ENCODE results near the gene AHR. TPM values are rescaled to one million over a fixed set of nuclear protein-coding genes. Genes with fewer than 3 reads are reported as not detected.

The AHR gene
- polyA plus RNA-seq, 12 donors: 12.1 to 82.8 (median 33.3) TPM; not detected in 1

DNA sequence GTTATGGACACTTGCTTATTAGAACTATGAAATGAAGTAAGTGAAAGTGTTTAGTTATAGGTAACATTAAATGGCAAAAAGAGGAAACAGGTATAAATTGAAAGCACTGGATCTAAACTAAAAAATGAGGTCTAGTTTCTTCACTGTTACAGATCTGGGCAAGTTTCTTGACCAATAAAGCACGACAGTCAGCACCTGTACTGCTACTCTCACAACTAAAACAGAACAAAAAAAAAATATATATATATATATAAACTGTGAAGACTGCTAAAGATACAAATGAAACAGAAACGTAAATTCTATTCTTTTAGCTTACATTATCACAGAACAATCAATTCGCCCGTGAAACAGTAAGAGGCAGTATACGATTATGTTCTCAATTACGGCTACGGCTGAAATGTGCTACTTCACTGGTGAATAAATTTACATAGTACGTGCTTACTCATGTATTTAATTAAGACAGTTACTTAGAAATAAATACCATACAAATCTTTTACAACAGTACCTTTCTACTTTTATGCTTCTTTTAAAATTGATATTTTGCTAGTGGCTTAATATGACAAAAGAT is 4.2 kb downstream of the AHR start:
- no peak for DNase-seq

DNA sequence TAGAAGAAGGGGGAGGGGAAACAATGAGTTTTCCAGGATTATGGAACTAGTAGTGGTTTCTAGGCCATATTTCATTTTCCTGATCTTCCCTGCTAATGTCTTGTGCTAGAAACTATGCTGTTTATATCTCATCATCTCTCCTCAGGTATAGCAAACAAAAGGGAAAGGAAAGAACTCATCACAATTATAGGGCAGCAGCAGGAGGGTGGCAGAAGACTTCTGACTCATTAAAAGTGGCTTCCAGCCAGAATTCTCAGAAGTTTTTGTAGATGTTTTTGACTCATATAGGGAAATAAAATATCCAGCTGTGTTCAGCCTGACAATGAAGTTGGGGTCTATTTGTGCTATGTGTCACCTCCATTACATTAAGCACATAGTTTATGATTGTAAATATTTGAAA is 6.5 kb downstream of the AHR start:
- no peak for DNase-seq

DNA sequence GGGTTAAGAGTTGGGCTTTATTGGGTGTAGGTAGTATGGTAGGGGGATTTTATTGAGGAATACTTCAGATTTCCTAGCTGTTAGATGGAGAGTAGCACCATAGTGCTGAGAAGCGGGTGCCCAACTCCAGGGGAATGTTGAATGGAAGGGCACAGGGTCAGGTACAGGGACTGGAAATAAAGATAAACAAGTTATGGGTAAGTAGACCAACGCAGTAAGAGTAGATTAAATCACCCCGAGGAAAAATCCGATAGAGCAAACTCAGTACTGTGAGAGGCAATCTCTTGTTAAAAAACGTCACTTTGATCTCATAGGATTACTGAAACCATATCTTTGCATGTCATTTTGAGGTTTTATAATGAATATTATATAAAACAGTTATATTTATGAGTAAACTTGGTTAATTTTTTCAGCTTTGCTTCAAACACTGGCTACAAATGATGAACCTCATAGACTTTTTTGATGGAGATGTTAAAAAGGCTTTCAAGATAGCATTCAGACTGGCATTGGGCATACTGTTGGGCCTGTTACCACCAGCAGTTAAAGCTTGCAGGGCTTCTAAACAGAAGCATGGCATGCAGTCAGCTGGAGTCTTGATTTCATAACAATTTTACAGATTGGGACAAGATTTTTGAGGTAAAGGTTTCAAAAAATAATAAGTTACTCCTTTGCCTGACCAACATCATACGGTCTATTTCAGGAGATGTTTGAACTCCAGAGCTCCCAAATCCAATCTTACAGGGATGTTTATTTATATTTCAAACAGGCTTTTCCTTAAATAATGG is 7.1 kb downstream of the AHR start:
- DNase-seq: no peak

DNA sequence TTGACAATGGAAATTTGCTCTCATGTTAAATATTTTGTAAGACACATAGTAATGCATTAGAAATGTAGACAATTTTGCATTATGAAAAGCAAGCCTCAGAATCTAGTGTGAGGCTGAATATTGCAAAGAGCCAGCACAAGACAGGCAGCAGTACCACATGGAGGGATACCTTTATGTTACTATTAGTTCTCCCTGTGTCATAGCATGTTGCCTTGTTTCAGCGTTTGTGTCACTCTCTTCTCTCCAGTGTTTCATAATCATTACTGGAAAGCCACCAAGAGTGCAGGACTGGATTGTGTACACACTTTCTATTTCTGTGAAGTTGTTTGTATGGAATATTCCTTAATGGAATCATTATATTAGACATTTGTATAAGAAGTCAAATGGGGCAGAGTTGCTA is 8.5 kb downstream of the AHR start:
- no peak for DNase-seq

DNA sequence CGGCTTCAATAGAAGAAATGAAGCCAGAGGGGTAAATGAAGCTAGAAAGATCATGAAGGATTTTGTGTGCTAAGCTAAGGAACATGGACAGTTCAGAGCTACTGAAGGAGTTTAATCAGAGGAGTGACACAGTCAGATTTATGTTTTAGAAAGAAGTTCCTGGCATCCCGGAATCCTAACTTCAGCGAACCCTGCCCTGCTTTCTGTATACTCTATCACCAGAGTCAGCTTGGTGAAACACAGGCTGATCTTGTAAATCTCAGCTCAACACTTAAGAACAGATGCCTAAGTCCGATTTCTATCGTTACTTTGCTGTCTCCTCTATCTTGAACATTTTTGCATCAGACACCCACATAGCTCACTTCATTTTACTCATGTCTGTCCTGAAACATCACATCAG is 9.1 kb downstream of the AHR start:
- no peak for DNase-seq

DNA sequence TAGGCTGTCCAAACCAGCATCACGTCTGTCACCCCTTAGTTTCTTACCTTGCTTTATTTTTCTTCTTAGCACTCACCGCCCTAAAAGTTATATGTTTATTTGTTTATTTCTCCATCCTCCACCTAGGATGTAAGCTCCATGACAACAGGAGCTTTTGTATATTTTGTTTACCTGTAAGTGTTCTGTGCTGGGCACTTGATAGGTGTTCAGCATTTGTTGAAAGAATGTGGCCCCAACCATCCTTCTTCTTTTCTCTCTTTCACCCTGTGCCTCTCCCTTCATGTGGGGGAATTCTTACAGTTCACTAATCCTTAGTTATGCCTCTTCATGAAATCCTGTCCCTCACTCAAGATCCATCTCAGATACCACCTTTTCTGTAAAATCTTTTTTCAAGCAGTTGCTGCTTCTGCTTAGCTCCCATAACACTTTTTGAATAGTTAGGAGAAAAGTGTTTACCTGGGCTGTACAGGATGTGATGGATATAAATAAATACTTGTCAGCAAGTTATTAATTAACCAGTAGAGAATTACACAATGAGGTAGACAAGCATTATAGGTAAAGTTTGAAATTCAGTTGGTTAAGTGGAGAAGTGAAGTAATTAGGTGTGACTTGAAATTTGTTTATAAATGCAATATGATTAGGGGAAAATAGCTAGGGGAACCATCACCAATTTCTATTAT is 9.7 kb downstream of the AHR start:
- DNase-seq: no peak

DNA sequence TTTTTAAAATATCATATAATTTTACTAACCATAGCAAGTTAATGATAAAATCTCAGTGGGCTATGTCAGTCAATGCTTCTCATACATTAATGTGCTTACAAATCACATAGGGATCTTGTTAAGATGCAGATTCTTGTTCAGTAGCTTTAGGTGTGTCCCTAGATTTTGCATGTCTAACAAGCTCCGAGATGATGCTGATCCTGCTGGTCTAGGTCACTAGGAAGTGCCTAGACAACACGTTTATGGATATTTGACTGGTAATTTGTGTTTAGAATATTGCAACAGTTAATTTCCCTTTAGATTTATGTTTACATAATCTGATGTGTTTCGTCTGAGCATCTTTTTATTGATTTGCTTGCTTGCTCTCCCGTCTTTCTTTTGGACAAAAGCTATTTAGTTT is 12.7 kb downstream of the AHR start:
- no peak for DNase-seq

DNA sequence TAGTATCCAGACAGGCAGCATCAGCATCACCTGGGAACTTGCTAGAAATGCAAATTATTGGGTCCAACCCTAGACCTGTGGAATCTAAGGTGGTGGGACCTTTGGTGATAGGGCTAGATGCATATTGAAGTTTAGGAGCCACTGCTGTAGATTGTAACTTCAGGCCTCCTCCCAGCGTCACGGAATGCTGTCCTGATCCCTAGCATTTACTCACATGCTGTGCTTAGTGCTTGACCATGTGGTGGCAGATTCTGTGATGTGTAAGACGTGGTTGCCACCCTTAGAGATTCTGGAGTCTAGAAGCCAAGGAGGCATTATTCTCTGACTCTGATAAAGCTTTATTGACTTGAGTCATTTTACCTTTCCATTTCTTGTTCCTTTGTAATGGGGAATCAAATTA is 13.5 kb downstream of the AHR start:
- no peak for DNase-seq

DNA sequence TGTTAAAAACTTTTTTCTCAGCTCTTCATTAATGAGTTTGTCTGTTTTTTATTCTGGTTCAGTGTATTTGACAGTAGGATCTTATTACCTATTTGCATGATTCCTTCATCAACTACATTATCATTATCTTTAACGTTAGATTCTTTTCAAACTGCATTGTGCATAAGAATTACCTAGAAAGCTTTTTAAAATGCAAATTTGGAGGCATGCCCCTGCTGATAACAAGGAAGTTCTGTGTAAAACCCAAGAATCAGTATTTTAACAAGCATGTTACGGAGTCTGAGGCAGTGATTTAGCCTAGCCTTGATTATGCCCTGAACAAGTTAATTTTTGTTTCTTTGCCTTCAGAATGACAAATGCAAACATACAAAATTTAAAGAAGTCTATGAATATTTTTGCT is 14.2 kb downstream of the AHR start:
- DNase-seq: no peak

DNA sequence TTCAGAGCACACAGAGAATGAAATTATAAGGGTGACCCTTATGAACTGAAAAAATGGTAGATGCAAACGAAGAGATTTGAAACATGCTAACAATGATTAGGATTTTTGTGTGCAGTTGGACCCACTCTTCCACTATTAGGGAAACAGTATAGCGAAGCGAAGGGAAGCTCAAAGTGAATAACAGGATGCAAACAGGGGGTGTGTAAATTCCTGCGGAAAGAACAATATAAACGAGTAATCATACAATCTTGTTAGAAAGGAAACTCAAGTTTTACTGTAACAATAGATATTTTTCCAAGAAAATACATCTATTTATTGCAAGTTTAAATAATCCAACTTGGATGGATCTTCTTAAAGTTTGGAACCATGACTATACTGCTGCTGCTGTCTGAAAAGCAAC is 14.7 kb downstream of the AHR start:
- no peak for DNase-seq

DNA sequence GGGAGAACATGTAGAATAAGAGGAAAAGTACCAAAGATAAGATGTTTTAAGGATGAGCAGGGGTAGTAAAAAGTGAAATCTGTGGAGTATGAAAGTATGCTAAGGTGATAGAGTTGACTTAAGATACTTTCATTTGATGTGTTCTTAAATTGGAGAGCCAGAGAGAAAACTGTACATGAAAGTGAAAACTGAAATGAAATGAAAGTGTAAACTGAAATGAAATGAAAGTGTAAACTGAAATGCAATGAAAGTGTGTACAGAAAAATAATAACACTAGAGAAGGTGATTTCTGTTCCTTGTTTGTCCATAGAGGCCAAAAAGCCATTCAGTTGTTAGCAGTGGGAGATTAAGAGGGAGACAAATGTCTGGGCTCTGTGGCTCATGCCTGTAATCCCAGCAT is 17.5 kb downstream of the AHR start:
- DNase-seq: no peak

DNA sequence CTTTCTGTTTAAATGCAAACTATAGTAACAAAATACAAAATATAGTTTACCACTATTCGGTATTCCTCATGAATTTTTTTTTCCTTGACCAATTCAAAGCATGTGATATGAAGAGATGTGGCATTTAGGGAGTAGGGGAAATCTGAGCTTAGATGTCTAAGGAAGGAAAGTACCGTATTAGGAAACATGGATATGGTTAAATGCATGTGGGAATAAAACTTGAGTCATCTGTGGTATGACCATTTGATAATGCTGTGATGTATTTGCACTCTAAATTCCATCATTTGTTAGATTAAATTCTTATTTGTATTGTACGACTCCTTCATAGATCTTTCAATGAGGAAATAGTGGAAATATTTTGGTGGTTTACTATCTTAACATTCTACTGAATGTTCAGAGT is 19.7 kb downstream of the AHR start:
- no peak for DNase-seq

DNA sequence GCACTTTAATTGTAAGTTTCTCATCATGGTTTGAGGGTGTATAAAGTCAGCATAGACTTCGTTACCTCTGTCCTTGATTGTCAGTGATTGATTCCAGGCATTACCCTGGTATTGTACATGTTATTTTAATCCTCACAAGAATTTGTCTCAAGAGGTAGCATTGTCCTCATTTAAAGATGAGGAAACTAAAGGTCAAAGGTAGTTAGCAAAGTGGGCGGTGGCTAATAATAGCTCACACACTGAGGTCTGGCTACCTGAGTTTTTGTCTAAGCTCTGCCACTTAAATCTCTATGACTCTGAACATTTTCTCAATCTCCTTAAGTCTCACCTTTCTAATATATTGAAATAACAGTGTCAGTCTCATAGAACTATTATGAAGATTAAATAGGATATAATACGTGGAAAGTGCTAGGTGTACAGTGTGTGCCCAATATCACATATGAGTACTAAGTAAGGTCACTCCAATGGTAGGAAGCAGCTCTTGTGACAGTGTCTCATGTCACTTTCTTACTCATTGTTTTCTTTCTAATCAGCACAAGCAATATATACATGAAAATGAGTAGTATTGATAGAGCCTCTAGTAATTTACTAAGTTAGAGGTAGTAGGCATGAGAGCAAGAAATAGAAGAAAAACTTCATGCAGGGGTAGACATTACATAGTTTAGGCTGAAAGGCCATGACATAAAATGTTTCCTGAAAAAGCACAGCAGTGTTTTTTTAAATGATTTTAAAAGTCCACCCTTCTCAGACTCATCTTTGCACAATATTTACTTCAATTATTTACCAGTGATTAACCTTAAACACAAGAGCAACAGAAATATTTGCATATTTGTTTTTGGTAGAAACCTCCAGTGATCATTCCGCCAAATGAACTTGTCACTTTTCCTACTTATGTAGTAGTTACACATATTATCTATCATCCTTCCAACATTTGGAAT is 21.0 kb downstream of the AHR start:
- no peak for DNase-seq

DNA sequence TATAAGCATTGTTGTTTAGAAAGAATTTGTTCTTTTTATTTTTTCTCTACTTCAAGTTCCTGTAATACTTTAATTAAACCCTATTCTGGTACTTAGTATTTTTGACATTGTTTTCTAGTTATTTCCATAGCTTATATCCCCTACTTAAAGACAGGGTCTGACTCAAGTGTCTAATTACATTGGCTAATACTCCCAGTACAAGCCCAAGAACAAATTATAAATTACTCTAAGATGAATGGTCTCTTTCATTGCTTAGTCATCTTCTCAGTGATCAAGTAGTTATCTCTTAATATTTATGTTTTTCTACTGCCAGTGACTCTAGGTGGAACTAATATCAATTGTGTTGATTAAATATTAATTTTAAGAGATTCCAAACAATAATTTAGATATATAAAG is 21.6 kb downstream of the AHR start:
- DNase-seq: no peak

DNA sequence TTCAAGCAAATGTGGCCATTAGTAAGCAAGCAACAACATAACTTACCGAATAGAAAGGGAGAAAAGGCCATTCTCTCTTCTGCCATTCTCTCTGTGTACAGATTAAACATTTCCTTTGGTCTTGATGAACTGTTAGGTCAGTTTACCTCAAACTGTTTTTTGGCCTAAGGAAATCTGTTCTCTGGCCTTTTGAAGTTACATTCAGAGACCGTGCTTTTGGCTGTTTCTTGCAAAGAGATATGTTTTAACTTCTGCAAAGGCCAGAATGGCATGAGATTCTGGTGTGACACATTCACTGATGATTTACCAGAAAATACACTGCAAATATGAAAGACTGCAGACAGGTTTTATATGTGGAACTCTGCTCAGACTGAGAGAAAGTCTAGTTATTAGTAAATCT is 22.2 kb downstream of the AHR start:
- no peak for DNase-seq

DNA sequence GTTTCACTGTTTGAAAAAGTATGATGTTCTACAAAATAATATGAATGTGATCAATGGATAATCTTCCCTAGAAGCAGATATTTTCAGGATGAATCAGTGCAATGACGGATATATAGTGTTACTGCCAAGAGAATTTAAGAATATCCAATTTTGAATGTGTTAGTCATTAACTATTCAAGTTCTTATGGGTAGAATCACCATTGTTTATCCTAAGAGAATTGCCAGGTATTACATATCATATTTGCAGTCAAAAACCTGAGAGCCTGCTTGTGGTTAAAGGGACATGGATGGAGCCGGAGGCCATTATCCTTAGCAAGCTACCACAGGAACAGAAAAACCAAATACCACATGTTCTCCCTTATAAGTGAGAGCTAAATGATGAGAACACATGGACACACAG is 26.9 kb downstream of the AHR start:
- no peak for DNase-seq

DNA sequence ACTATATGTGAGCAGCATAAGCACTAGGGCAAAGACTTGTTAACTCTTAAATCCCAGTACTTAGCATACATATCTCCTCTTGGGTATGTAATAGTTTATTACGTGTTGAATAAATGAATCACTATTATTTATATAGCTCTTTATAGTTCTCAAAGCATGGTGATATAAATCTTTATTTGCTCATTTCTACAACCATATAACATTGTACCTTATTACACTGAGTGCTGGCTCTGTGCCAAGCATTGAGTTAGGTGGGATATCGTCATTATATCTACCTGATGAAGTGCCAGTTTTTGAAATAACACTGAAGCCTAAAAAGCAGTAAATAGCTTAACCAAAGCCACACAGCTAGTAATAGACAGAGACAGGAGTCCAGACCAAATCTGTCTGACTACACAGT is 27.9 kb downstream of the AHR start:
- DNase-seq: no peak

DNA sequence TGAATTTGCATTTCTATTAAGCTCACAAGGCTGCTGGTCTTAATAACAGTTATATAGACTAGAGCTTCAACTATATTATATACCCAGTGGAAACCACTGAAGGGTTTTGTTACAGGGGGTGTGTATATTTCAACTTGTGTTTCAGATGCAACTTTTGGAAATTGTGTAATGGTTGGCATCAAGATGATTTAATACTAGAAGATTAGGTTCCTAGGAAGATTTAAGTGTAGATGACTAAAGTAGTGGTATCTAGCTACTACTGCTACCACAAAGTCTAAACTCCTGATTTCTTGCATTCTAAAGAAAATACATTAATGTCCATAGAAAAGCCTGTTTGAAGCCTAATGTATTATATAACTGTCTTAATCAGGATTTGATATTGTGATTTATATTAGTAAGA is 30.2 kb downstream of the AHR start:
- DNase-seq: no peak

DNA sequence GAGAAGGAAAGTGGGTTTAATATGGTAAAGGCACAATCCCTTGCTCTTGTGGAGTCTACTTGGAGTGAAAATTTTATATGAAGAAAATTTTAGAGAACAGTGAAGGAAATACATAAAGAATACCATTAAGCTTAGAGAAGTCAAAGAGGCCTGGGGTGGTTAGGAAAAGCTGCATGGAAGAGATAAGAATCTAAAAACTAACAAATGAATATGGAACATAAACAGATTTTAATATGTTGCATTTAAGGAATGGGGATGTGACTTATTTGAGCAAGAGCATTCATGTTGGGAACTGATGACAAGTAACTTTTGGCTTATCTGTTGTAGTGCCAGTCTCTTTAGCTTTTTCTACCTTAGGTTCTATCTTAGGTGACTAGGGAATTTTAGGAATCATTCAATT is 31.0 kb downstream of the AHR start:
- DNase-seq: no peak

DNA sequence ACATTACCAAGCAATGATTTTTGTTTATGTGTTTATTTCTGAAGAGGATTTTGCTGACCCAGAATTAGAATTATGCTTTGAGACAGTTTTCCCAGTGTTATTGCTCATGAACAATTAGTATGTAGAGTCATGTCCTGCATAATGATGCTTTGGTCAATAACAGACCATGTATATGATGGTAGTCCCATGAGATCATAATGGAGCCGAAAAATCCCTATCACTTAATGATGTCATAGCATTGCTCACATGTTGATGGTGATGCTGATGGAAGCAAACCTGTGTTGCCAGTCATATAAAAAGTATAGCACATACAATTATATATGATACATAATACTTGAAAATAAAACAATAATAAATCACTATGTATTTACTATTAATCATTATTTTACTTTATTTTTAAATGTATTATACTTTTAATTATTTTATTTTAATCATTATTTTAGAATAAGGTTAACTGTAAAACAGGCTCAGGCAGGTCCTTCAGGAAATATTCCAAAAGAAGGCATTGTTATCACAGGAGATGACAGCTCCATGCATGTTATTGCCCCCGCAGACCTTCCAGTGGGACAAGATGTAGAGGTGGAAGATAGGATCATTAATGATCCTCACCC is 33.5 kb downstream of the AHR start:
- DNase-seq: no peak

DNA sequence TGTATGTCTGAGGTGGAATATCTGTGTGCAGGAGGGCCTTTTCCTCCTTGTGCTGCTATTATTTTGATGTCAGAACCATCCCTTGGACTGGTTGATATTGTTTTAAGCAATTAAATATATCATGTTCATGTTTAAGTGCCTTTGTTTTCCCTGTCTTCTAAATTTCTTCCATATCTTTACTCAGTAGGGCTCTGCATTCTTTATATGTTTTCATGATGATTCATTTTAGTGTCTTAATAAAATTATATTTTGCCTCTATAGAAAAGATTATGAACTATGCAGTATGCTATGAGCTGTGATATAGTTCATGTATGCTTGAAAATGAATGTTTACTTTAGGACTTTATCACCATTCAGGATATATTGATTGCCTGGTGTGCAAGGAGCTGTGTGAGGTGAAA is 34.8 kb downstream of the AHR start:
- no peak for DNase-seq

DNA sequence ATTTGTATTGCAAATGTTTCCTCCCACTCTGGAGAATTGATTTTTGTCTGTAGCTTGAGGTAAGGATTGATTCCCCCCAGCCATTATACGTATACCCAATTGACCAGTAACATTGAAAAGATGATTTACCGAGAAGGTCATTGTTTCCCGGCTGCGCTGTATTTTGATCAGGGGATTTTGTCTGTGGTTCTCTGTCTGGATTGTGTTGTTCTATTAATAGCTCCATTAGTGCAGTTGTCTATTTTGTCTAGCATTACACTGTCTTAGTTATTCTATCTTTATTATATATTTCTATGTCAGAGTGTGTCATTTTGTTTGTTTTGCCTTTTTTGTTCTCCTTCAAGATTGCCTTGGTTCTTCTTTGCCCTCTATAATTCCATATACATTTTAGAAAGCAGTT is 37.7 kb downstream of the AHR start:
- DNase-seq: no peak

Measured in muscle of arm (tissue), 12 donors.